Loucy (cell line): ENCODE measurements around the gene RGS3.

ENCODE experiments used
- EZH2phosphoT487 ChIP-seq: fragments of 200-600 bp; IDR thresholded peaks from 2 replicates; pipeline ENCODE4 v1.6.1; 2018; ENCODE audit warnings: antibody characterized with exemption, mild to moderate bottlenecking, moderate library complexity, borderline replicate concordance
- TF ChIP-seq, protein P1 (sequence below): fragments of 200-600 bp; sonication (generic); conservative IDR thresholded peaks from 2 replicates; pipeline ENCODE4 v1.5.1; 2014; ENCODE audit warnings: mild to moderate bottlenecking, antibody characterized with exemption, low read length

DNA sequence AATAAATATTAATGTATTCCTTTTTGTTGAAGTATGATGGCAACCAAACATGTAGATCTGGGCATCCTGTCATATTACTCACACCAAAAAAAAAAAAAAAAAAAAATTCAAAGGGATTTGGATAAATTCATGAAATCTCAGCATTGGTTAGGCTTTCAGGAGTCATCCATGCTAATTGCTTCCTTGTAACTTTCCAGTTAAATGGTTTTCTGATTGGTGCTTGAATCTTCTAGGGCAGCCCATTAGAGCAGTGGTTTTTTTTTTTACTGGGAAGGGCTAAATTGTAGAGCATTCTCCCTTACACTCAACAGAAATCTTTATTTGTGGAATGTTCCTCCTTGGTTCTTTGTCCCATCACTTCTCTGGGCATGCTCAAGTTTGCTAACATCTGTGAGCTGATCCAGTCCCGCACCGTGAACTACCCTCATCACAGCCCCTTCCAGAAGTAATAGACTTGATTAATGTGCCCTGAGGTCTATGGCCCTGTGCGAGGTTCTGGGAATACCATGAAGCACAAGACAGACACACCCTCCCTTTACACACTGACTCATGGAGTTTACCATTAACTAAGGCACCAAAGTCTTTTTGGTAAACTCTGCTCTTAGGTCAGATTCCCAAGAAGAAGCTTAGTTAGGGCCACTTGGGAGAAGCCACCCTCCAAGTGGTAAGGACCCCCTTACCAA lies 56.0 kb downstream of the RGS3 start:
- TF ChIP-seq, protein P1, sequence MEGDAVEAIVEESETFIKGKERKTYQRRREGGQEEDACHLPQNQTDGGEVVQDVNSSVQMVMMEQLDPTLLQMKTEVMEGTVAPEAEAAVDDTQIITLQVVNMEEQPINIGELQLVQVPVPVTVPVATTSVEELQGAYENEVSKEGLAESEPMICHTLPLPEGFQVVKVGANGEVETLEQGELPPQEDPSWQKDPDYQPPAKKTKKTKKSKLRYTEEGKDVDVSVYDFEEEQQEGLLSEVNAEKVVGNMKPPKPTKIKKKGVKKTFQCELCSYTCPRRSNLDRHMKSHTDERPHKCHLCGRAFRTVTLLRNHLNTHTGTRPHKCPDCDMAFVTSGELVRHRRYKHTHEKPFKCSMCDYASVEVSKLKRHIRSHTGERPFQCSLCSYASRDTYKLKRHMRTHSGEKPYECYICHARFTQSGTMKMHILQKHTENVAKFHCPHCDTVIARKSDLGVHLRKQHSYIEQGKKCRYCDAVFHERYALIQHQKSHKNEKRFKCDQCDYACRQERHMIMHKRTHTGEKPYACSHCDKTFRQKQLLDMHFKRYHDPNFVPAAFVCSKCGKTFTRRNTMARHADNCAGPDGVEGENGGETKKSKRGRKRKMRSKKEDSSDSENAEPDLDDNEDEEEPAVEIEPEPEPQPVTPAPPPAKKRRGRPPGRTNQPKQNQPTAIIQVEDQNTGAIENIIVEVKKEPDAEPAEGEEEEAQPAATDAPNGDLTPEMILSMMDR, result no peak
- no peak for TF ChIP-seq EZH2phosphoT487
